Nephron (organoid): Measurements from ENCODE around the gene FLVCR2.
A peak's percentile ranks its signal among the peaks of the same experiment; 100 is the strongest.

Experiments used
- H3K27ac Mint-ChIP-seq, 3 experiments: 2 replicates each; pipeline ENCODE4 v1.8.0; 2020; ENCODE audit warnings: mixed read lengths in 3 of 3, mild to moderate bottlenecking in 2 of 3, moderate library complexity in 1 of 3
- H3K27me3 Mint-ChIP-seq: 2 replicates; pipeline ENCODE4 v1.8.0; 2021; ENCODE audit warnings: low read depth, mild to moderate bottlenecking, moderate library complexity, mixed read lengths
- H3K36me3 Mint-ChIP-seq: 2 replicates; pipeline ENCODE4 v1.8.0; 2020; ENCODE audit warnings: low read depth, mixed read lengths
- H3K4me1 Mint-ChIP-seq: 2 replicates; pipeline ENCODE4 v1.8.0; 2020; ENCODE audit warnings: mixed read lengths
- H3K4me3 Mint-ChIP-seq, 3 experiments: 2 replicates each; pipeline ENCODE4 v1.8.0; 2020; ENCODE audit warnings: mild to moderate bottlenecking in 3 of 3, mixed read lengths in 3 of 3, moderate library complexity in 2 of 3
- H3K9me3 Mint-ChIP-seq: 2 replicates; pipeline ENCODE4 v1.8.0; 2020; ENCODE audit warnings: mixed read lengths
- TF ChIP-seq, protein P1 (sequence below), 3 experiments: fragments of 200-600 bp; sonication (generic); IDR thresholded peaks; one replicate each; pipeline ENCODE4 v1.5.0; 2021; ENCODE audit warnings: antibody characterized with exemption in 3 of 3; ENCODE audit not compliant: unreplicated experiment in 3 of 3

Gene FLVCR2

DNA sequence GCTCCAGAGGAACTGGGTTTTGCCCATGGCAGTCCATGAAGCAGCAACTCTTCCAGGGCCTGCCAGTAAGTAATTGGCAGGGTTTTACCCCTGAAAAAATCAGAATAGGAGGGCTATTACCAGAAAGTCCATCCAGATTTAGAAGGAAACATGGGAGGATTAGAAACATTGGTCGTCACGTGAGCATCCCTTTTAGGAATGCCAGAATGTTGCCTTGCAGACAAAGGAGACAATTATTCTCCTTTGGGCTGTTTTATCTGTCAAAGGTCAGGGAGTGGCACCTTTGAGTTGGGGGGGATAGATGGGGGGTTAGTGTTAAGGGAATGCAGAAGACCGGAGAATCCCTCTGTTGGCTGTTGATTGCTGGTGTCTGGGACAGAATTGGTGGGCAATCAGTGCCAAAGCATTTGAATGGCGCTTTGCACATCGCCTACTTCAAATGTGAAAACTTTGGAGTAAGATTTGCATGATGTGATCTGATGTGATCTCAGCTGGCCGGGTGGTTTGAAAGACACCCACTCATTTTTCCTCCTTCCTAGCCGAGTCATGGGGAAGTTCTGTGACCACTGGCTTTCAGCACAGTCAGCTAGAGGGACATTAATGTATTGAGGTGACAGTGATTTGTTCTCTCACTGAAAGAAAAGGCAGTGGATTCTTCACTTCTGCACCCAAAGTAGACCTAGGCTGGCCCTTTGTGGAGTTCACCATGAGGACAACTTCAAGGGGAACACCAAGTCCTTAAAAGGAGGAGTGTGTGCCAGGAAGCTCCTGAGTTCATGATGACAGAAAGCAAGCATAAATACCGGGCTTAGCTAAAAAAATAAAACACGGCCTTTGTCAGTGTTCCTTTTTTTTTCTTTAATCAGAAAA is 31.4 kb downstream of the FLVCR2 start:
- TF ChIP-seq, protein P1, sequence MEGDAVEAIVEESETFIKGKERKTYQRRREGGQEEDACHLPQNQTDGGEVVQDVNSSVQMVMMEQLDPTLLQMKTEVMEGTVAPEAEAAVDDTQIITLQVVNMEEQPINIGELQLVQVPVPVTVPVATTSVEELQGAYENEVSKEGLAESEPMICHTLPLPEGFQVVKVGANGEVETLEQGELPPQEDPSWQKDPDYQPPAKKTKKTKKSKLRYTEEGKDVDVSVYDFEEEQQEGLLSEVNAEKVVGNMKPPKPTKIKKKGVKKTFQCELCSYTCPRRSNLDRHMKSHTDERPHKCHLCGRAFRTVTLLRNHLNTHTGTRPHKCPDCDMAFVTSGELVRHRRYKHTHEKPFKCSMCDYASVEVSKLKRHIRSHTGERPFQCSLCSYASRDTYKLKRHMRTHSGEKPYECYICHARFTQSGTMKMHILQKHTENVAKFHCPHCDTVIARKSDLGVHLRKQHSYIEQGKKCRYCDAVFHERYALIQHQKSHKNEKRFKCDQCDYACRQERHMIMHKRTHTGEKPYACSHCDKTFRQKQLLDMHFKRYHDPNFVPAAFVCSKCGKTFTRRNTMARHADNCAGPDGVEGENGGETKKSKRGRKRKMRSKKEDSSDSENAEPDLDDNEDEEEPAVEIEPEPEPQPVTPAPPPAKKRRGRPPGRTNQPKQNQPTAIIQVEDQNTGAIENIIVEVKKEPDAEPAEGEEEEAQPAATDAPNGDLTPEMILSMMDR (IDR thresholded peaks at IDR 0.05; ENCODE audit: unreplicated experiment in 3 of 3), result no peak
- Mint-ChIP-seq H3K4me3 (no peak overlapping the region), H3K27me3 (peaks cover 9% of the 10 kb centered on the region), H3K4me1 (peaks cover 34% of the 10 kb centered on the region), H3K27ac (peak overlapping the region in 1 of 3 experiments; percentile 20), H3K9me3 (peaks cover 4% of the 10 kb centered on the region), H3K36me3 (no peaks in the 10 kb centered on the region)

DNA sequence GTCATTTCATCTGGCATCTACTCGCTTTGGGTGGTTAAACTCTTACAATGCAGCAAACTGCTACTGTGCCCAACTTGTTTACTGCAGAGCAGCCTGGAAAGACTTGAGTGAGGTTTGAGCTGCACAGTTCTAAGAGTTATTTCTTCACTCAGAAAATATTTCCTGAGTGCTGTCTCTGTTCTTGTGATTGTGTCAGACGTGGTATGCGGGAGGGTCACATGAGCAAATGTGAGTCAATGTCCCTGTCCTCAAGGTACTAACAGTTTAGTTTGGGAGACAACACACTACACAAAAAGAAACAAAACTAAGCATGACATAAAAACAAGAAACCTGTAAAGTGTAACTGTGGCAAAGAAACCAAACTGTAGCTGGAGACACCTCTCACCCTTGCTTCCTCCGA is 32.4 kb downstream of the FLVCR2 start:
- H3K4me1 Mint-ChIP-seq, result peaks cover 24% of the 10 kb centered on the region
- H3K27me3 Mint-ChIP-seq, result no peaks in the 10 kb centered on the region
- H3K9me3 Mint-ChIP-seq, result peaks cover 4% of the 10 kb centered on the region
- TF ChIP-seq, protein P1 (IDR thresholded peaks at IDR 0.05; ENCODE audit: unreplicated experiment in 3 of 3), result no peak
- H3K27ac Mint-ChIP-seq, result no peak overlapping the region
- no peaks in the 10 kb centered on the region for H3K36me3 Mint-ChIP-seq
- H3K4me3 Mint-ChIP-seq, result no peak overlapping the region

- H3K4me1 Mint-ChIP-seq, result peaks cover 22% of the 10 kb centered on the region
- no peak overlapping the region for H3K4me3 Mint-ChIP-seq
- TF ChIP-seq, protein P1 (IDR thresholded peaks at IDR 0.05; ENCODE audit: unreplicated experiment in 3 of 3), result no peak
- H3K27ac Mint-ChIP-seq, result peak overlapping the region in 1 of 3 experiments; percentile 20
- no peaks in the 10 kb centered on the region for H3K36me3 Mint-ChIP-seq
- no peaks in the 10 kb centered on the region for H3K27me3 Mint-ChIP-seq
- peaks cover 4% of the 10 kb centered on the region for H3K9me3 Mint-ChIP-seq
Measured at GRCh38 chr14:75612157-75612556, 33.7 kb downstream of the FLVCR2 start.

- Mint-ChIP-seq H3K4me3 (no peak overlapping the region), H3K36me3 (no peaks in the 10 kb centered on the region), H3K27me3 (no peaks in the 10 kb centered on the region), H3K4me1 (peaks cover 16% of the 10 kb centered on the region), H3K27ac (no peak overlapping the region), H3K9me3 (peaks cover 4% of the 10 kb centered on the region)
- TF ChIP-seq, protein P1 (IDR thresholded peaks at IDR 0.05; ENCODE audit: unreplicated experiment in 3 of 3), result no peak
Measured at GRCh38 chr14:75614179-75614578, 35.8 kb downstream of the FLVCR2 start.

DNA sequence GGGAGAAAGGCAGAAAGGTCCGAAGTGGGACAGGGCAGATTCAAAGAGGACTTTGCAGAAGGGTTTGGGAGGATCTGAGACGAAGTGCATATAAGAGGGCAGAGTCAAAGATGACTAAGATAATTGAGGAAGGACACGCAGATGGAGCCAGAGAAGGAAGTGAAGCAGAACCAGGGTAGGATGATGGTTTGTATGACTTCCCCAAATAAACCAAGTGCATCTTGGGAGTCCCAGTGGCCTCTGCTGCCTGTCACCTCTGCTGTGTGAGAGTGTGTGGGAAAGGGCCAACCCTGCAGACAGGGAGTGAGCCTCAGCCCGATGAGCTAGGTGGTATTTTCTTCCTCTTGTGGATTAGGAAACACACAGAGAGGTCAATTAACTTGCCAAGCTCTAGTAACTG is 36.8 kb downstream of the FLVCR2 start:
- TF ChIP-seq, protein P1 (IDR thresholded peaks at IDR 0.05; ENCODE audit: unreplicated experiment in 3 of 3), result no peak
- Mint-ChIP-seq H3K4me1 (peaks cover 8% of the 10 kb centered on the region), H3K4me3 (no peak overlapping the region), H3K27me3 (no peaks in the 10 kb centered on the region), H3K9me3 (peaks cover 4% of the 10 kb centered on the region), H3K36me3 (no peaks in the 10 kb centered on the region), H3K27ac (no peak overlapping the region)

DNA sequence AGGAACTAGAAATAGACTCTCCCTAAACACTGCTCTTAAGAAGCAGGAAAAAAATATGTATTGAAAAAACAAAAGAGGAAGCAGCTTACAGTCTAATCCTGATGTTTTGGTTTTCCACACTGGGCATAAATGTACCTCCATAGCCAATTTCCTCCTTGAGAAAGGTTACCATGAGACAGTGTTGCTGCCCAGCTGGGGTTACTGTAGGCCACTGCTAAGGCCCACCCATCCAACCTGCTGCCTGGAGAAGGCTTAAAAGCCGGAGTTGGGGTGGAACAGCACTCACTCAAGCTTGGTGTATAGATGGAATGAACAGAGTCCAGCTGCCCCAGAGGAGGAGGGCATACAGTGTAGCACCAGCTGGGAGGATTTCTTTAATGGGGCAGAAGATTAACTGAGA is 41.1 kb downstream of the FLVCR2 start:
- no peaks in the 10 kb centered on the region for H3K27me3 Mint-ChIP-seq
- TF ChIP-seq, protein P1 (IDR thresholded peaks at IDR 0.05; ENCODE audit: unreplicated experiment in 3 of 3), result no peak
- H3K9me3 Mint-ChIP-seq, result no peaks in the 10 kb centered on the region
- H3K4me1 Mint-ChIP-seq, result no peaks in the 10 kb centered on the region
- H3K4me3 Mint-ChIP-seq, result no peak overlapping the region
- no peaks in the 10 kb centered on the region for H3K36me3 Mint-ChIP-seq
- H3K27ac Mint-ChIP-seq, result no peak overlapping the region
